ENCODE results near the gene GALNT15.

GALNT15 gene, protein sequence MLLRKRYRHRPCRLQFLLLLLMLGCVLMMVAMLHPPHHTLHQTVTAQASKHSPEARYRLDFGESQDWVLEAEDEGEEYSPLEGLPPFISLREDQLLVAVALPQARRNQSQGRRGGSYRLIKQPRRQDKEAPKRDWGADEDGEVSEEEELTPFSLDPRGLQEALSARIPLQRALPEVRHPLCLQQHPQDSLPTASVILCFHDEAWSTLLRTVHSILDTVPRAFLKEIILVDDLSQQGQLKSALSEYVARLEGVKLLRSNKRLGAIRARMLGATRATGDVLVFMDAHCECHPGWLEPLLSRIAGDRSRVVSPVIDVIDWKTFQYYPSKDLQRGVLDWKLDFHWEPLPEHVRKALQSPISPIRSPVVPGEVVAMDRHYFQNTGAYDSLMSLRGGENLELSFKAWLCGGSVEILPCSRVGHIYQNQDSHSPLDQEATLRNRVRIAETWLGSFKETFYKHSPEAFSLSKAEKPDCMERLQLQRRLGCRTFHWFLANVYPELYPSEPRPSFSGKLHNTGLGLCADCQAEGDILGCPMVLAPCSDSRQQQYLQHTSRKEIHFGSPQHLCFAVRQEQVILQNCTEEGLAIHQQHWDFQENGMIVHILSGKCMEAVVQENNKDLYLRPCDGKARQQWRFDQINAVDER

DNA sequence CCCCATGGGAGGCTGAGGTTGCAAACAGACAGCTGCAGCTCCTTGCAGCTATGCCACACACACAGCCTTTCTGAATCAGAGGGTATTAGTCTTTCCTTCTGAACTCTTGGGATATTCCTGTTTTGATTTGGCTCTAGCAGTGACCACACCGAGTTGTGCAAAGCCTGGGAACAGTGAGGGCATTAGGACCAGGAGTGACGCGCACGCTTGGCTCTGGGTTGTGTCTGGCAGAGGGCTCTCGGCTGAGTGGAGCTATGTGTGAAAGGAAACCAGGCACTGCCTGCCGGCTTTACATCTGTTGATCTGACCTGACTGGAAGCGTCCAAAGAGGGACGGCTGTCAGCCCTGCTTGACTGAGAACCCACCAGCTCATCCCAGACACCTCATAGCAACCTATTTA, at the start of gene GALNT15:
GALNT15 (plus strand) TSS at position 292 of the 400 bp plus-strand sequence. CDS start 472 bp downstream, outside the sequence.
- Histone ChIP-seq H3K4me1 (ENCODE audit: insufficient read depth, insufficient read length) (peaks cover under 1% of the 10 kb centered on the region), H3K27me3 (ENCODE audit: insufficient read depth, insufficient read length) (peaks cover 8% of the 10 kb centered on the region), H3K9ac (ENCODE audit: insufficient read length, low read depth) (no peak within 1 kb of the TSS), H3K9me3 (ENCODE audit: insufficient read depth, low read length) (no peaks in the 10 kb centered on the region), H3K4me3 (ENCODE audit: insufficient read length, low read depth) (no peak within 1 kb of the TSS), H3K36me3 (ENCODE audit: insufficient read depth, insufficient read length, low read length) (no peaks in the 10 kb centered on the region)
- TF ChIP-seq ZNF274 (IDR thresholded peaks at IDR 0.05; ENCODE audit: low read depth, low read length) (no peak), YY1 (IDR thresholded peaks at IDR 0.05; ENCODE audit: insufficient read depth, insufficient read length) (no peak), SUZ12 (IDR thresholded peaks at IDR 0.05; ENCODE audit: extremely low read depth, insufficient read depth, insufficient read length) (no peak)
- DNase-seq (ENCODE audit: low read depth, low spot score) = no peak

DNA sequence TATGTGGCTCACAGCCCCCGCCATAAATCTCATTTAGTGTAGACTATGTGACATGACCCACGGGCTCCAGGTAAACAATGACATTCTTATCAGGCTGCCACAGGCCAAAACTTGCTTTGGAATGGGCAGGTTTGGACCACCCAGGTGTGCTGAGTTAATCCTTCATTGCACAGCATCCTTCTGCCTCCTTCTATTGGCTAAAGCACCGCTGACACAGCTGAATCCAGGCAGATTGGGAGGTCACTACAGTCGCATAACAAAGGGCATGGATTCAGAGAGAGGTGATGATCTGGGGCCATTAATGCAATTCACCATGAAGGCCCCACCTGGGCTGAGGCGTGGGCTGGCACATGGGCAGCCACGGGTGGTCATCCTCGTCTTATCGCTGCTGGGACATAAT, 47.8 kb upstream of the GALNT15 start:
- Histone ChIP-seq H3K27me3 (ENCODE audit: insufficient read depth, insufficient read length) (no peaks in the 10 kb centered on the region), H3K9me3 (ENCODE audit: insufficient read depth, low read length) (0 out of 2 replicates have a peak, but pooled peaks cover 3% of the 10 kb centered on the region), H3K4me3 (ENCODE audit: insufficient read length, low read depth) (no peak overlapping the region), H3K4me1 (ENCODE audit: insufficient read depth, insufficient read length) (no peaks in the 10 kb centered on the region), H3K9ac (ENCODE audit: insufficient read length, low read depth) (no peak overlapping the region), H3K36me3 (ENCODE audit: insufficient read depth, insufficient read length, low read length) (no peaks in the 10 kb centered on the region)
- peak; percentile 11 for DNase-seq (ENCODE audit: low read depth, low spot score)
- TF ChIP-seq SUZ12 (IDR thresholded peaks at IDR 0.05; ENCODE audit: extremely low read depth, insufficient read depth, insufficient read length) (no peak), ZNF274 (IDR thresholded peaks at IDR 0.05; ENCODE audit: low read depth, low read length) (no peak), YY1 (IDR thresholded peaks at IDR 0.05; ENCODE audit: insufficient read depth, insufficient read length) (no peak)

- Histone ChIP-seq H3K36me3 (ENCODE audit: insufficient read depth, insufficient read length, low read length) (no peaks in the 10 kb centered on the region), H3K9ac (ENCODE audit: insufficient read length, low read depth) (no peak overlapping the region), H3K4me1 (ENCODE audit: insufficient read depth, insufficient read length) (no peaks in the 10 kb centered on the region), H3K9me3 (ENCODE audit: insufficient read depth, low read length) (0 out of 2 replicates have a peak, but pooled peaks cover 3% of the 10 kb centered on the region), H3K4me3 (ENCODE audit: insufficient read length, low read depth) (no peak overlapping the region), H3K27me3 (ENCODE audit: insufficient read depth, insufficient read length) (no peaks in the 10 kb centered on the region)
- TF ChIP-seq YY1 (IDR thresholded peaks at IDR 0.05; ENCODE audit: insufficient read depth, insufficient read length) (no peak), ZNF274 (IDR thresholded peaks at IDR 0.05; ENCODE audit: low read depth, low read length) (no peak)
- DNase-seq (ENCODE audit: low read depth, low spot score) = no peak
These were observed 47.2 kb upstream of the GALNT15 start for GRCh38 chr3:16127249-16127648.

DNA sequence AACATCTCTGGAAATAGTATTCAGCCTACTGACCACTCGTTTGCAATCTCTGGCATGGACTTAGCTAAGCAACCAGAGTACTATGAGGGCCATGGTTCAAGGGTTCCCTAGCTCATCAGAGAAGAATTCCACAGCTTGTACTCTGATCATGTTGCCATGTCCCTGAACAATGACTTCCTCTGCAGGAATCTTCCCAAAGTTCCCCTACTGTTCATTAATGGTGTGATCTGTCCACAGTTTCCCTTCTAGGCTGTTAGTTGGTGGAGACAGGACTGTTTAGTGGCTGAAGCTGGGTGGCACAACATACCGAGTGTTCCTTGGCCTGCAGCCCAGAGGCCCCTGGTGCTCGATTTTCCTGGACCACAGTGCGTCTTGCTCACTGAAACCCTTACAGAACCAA, 44.4 kb upstream of the GALNT15 start:
- TF ChIP-seq ZNF274 (IDR thresholded peaks at IDR 0.05; ENCODE audit: low read depth, low read length) (no peak), YY1 (IDR thresholded peaks at IDR 0.05; ENCODE audit: insufficient read depth, insufficient read length) (no peak), SUZ12 (IDR thresholded peaks at IDR 0.05; ENCODE audit: extremely low read depth, insufficient read depth, insufficient read length) (no peak)
- Histone ChIP-seq H3K27me3 (ENCODE audit: insufficient read depth, insufficient read length) (no peaks in the 10 kb centered on the region), H3K9ac (ENCODE audit: insufficient read length, low read depth) (no peak overlapping the region), H3K9me3 (ENCODE audit: insufficient read depth, low read length) (0 out of 2 replicates have a peak, but pooled peaks cover 3% of the 10 kb centered on the region), H3K4me3 (ENCODE audit: insufficient read length, low read depth) (no peak overlapping the region), H3K4me1 (ENCODE audit: insufficient read depth, insufficient read length) (no peaks in the 10 kb centered on the region), H3K36me3 (ENCODE audit: insufficient read depth, insufficient read length, low read length) (no peaks in the 10 kb centered on the region)
- DNase-seq (ENCODE audit: low read depth, low spot score) = no peak

DNA sequence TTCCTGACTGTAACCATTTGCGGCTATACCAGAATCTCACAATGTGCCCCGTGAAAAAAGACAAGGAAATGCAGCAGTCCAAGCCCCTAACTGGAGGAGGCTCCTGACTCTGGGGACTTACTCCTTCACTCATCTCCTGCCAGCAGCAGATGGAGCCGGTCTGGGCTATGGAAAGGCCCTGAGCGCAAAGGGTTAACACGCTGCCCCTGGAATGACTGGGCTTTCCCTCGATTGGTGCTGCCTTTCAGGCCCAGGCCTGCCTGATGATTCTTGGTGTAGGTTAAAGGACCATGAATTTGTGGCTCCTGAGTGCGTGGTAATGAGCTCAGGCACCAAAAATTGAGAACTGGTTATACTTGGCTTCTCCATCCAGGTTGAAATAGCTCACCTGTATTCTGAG, 42.3 kb upstream of the GALNT15 start:
- Histone ChIP-seq H3K27me3 (ENCODE audit: insufficient read depth, insufficient read length) (no peaks in the 10 kb centered on the region), H3K36me3 (ENCODE audit: insufficient read depth, insufficient read length, low read length) (no peaks in the 10 kb centered on the region), H3K9me3 (ENCODE audit: insufficient read depth, low read length) (0 out of 2 replicates have a peak, but pooled peaks cover 3% of the 10 kb centered on the region), H3K4me1 (ENCODE audit: insufficient read depth, insufficient read length) (no peaks in the 10 kb centered on the region), H3K9ac (ENCODE audit: insufficient read length, low read depth) (no peak overlapping the region), H3K4me3 (ENCODE audit: insufficient read length, low read depth) (no peak overlapping the region)
- DNase-seq (ENCODE audit: low read depth, low spot score) = no peak
- no peak for TF ChIP-seq YY1 (IDR thresholded peaks at IDR 0.05; ENCODE audit: insufficient read depth, insufficient read length)
- TF ChIP-seq SUZ12 (IDR thresholded peaks at IDR 0.05; ENCODE audit: extremely low read depth, insufficient read depth, insufficient read length) = no peak
- no peak for TF ChIP-seq ZNF274 (IDR thresholded peaks at IDR 0.05; ENCODE audit: low read depth, low read length)

DNA sequence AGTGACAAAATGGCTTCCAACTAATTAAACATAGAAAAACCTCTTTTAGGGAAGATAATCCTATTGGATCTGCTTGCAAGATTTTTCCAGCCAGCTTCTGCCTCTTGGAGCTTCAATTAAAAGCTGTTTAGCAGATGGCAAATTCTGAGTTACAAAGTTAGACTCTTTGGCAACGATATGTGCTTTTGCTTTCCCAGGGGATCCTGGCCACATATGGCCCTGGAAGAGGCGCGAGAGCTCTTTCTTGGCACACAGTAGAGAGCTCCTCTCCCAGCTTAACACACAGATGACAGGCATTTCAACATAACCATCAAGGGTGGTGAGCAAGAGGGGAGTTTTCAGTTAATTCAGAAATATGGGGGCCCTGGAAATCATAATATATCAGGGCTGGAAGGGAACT, 41.6 kb upstream of the GALNT15 start:
- Histone ChIP-seq H3K9me3 (ENCODE audit: insufficient read depth, low read length) (peaks cover 5% of the 10 kb centered on the region; the same call in 1 of the 2 replicates), H3K9ac (ENCODE audit: insufficient read length, low read depth) (no peak overlapping the region), H3K4me1 (ENCODE audit: insufficient read depth, insufficient read length) (no peaks in the 10 kb centered on the region), H3K4me3 (ENCODE audit: insufficient read length, low read depth) (no peak overlapping the region), H3K27me3 (ENCODE audit: insufficient read depth, insufficient read length) (no peaks in the 10 kb centered on the region), H3K36me3 (ENCODE audit: insufficient read depth, insufficient read length, low read length) (no peaks in the 10 kb centered on the region)
- no peak for DNase-seq (ENCODE audit: low read depth, low spot score)
- TF ChIP-seq SUZ12 (IDR thresholded peaks at IDR 0.05; ENCODE audit: extremely low read depth, insufficient read depth, insufficient read length) (no peak), YY1 (IDR thresholded peaks at IDR 0.05; ENCODE audit: insufficient read depth, insufficient read length) (no peak), ZNF274 (IDR thresholded peaks at IDR 0.05; ENCODE audit: low read depth, low read length) (no peak)

Measured in NT2/D1 (cell line).